Measurements from ENCODE around the gene ADAT3. TPM values are rescaled to one million over a fixed set of nuclear protein-coding genes. Genes with fewer than 3 reads are reported as not detected.
A peak's percentile ranks its signal among the peaks of the same experiment; 100 is the strongest.

ADAT3 gene
- total RNA-seq, 1 donor from 2014 or later = 5.5 TPM

DNA sequence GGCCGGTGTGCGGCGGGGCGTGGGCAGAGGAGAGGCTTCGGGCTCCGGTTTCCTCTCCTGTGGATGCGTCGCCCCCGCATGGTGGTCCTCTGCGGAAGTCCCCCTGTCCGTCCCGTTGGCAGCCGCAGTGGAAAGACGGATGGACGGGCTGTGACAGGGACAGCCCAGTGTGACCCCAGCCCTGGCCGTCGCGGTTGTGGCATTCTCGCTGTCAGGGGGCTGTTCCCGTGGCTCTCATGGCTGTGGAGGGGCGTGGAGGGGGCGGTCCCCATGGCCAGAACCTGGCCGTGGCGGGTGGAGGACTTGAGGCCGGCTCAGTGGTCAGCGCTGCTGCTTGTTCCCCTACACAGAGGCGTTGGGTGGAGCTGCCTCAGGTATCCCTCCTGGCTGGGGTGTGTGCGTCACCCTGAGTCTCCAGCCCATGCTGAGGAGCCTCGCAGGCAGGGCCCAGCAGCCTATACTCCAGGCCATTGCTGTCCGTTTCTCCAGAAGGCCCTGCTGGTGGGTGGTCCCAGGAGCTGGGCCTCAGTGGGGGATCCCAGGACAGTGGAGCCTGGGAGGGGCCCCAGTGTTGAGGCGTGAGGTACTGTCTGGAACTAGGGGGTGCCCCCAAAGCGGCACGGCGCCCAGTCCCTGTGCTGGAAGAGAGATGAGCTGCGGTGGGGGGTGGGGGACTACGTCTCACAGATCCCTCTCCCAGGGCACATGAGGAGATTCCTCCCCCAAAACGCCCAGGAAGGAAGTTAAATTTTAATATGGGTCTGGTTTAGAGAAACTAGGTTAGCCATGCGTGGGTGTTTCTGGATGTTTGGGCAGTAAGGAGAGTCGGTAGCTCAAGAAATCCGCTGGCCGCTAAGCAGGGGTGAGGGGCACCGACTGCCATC, 56.0 kb downstream of the ADAT3 start:
- ATAC-seq = peak; percentile 35

DNA sequence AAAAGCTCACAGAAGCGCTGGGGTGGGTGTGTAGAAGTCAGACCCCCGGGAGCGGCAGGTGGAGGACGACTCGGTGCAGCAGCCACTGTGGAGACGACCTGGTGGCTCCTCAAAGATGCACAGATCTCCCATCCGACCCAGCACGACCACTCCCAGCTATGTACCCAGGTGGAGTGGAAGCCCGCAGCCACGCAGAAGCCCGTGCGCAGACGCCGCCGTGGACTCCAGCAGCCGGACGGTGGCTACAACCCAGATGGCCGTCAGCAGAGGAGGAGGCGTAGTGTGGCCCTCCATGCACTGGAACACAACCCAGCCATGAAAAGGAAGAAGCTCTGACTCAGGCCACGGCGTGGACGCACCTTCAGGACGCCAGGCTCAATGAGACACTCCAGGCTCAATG, 57.5 kb downstream of the ADAT3 start:
- ATAC-seq = no peak

Other genes starting within 250 kb of the ADAT3 start
- not detected for gene ONECUT3, start 151.9 kb upstream of the ADAT3 start, total RNA-seq
- gene ATP8B3, start 93.1 kb upstream of the ADAT3 start, total RNA-seq = 1.8 TPM
- gene REXO1, start 56.9 kb upstream of the ADAT3 start, total RNA-seq = 16.9 TPM
- gene KLF16, start 41.8 kb upstream of the ADAT3 start, total RNA-seq = 23.4 TPM
- gene ABHD17A, start 19.9 kb upstream of the ADAT3 start, total RNA-seq = 50.9 TPM
- gene SCAMP4, start within 50 bp of the ADAT3 start, total RNA-seq = 45.6 TPM
- 38.8 TPM for gene CSNK1G2, start 35.8 kb downstream of the ADAT3 start, total RNA-seq
- 68.6 TPM for gene BTBD2, start 110.3 kb downstream of the ADAT3 start, total RNA-seq
- gene MKNK2, start 145.8 kb downstream of the ADAT3 start, total RNA-seq = 311 TPM
- gene MOB3A, start 190.9 kb downstream of the ADAT3 start, total RNA-seq = 28.1 TPM
- 4.7 TPM for gene IZUMO4, start 191.5 kb downstream of the ADAT3 start, total RNA-seq
- 84.2 TPM for gene AP3D1, start 246.2 kb downstream of the ADAT3 start, total RNA-seq